HG03469 (cell line): ENCODE data around the gene L1CAM.

Experiments
- ATAC-seq: cut with Tn5 transposase; IDR thresholded peaks from one replicate; pipeline ENCODE4 v1.9.1; 2021; ENCODE audit warnings: mild to moderate bottlenecking, moderate library complexity, moderate number of reproducible peaks; ENCODE audit not compliant: unreplicated experiment

Gene L1CAM

DNA sequence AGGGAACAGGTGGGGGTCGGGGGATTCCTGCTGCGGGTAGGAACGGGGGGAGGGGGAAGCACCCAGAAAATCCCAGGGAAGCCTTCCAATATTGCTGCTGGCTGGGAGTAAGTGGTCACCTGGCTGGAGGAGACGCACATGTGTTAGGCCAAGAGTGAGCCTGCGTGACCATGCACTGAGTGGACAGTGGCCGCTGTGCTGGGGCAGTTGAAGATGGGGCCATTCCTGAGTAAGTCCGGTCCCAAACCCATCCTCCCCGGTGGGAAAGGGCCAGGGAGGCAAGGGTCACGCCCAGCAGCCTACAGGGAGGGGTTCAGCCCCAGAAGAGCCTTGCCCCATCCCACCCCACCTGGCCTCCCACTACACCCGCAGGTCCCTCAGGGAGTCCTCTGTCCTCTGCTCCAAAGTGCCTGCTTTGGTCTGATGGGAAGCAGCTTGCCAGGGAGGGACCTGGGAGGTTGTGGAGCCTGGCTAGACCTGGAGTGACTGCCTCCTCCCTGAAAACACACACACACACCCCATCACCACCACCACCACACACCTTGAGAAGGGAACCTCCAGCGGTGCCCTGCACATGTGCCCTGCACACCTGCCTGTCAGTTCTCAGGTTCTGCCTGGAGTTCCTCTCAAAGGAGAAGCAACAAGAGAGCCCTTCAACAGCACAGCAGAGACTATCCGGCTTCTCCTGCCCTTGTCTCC lies 6.1 kb downstream of the L1CAM start:
- no peak for ATAC-seq

GRCh38 chrX:153878969-153879653 lies 6.9 kb downstream of the L1CAM start:
- no peak for ATAC-seq

DNA sequence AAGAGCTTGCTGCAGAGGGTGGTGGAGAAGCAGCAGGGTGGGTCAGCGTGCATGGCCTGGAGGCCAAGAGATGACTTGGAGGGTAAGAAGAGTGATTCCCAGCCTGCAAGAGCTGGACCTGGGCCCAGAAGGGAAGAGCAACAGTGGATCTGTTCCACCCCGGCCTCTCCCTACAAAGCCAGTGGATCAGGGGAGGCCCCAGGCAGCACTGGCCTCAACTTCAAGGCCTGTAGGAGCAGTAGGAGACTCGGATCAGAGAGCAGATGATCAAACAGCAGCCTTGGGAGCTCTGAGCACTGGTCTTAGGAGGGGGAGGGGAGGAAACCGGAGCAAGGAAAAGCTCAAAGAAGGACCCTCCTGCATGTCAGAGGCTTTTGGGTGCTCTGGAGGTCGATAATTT lies 7.6 kb downstream of the L1CAM start:
- no peak for ATAC-seq

DNA sequence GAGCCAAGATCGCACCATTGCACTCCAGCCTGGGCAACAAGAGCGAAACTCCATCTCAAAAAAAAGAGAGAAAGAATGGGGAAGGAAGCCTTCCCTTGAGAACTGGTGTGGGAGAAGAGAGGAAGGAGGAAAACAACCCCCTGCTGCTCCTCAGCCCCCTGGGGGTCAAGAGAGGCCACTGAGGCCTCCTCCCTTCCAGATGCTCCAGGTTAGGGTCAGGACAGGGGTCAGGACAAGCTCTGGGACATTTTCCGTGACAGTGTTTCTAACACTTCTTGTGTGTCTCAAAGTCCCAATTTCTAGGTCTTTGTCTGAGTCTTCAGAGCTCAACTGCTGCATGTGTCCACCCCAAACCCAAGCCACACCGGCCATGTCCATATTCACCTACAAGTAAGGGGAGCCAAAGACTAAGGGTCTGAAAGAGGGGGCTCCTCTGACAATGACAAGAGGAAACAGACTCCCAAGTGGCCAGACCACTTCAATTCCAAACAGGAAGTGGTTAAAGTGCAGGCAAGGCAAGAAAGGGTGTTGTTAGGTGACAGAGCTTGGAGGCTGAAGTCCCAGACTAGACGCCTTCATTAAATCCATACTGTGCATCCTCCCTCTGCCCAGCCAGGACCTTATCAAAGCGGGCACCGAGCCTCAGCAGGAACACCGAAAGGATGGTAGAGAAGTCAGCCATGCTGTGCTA lies 8.3 kb downstream of the L1CAM start:
- no peak for ATAC-seq

DNA sequence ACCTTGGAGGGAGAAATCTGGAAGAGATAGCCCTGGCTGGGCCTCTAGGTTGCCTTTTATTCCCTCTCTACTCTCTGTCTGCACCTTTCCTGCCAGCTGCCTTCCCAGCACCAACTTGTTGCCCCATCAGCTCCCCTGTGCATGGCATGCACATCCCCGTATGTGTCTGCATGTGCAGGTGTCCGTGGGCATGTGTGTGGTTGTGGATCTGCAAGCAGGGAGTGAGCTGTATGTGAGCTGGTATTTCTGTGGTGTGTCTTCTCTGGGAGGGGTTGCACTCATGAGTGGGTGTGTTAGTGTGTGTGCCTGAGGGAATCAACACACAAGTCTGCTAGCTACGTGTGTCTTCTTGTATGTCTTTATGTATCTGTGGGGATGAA lies 9.9 kb downstream of the L1CAM start:
- no peak for ATAC-seq

GRCh38 chrX:153875391-153876111 lies 10.4 kb downstream of the L1CAM start:
- ATAC-seq, result no peak

GRCh38 chrX:153874366-153875125 lies 11.4 kb downstream of the L1CAM start:
- no peak for ATAC-seq

- no peak for ATAC-seq
Measured at GRCh38 chrX:153874085-153874365, 11.9 kb downstream of the L1CAM start.

DNA sequence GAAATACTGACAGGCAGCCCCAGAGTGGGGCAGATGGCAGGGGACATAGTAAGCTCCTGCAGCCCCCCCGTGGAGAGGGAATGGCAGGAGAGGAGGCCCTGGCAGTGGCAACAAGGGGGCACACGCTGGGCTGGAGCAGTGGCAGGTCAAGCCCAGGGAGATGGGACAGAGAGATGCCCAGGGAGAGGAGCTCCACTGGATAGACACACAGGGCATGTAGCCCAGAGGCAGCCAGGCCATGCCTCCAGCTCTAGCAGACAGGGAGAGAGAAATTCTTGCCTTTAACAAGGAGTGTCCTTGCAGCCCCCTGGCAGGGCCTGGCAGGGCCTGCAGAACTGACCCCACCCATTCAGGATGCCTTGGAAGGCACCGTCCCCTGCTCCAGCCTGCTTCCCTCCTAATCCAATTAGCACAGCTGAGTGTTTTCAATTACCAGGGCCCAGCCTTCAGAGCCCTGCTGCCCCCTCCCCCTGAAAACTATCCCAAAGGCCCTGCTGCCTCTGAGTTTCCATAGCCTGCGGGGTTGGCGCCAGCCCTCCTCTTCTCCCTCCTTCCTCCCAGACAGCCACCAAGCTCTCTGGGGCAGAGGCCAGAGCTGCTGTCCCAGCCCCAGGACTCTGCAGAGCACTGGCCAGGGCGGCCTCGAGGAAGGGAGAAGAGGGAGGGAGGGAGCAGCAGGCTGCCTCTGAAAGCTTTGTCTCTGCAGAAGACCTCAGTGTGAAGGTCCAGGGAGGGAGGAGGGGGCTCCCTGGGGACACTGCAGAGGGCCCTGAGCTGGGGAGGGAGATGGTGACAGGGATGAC lies 12.5 kb downstream of the L1CAM start:
- no peak for ATAC-seq

- no peak for ATAC-seq
Measured at GRCh38 chrX:153871946-153872878, 13.8 kb downstream of the L1CAM start.

- no peak for ATAC-seq
Measured at GRCh38 chrX:153871451-153871850, 14.5 kb downstream of the L1CAM start.

DNA sequence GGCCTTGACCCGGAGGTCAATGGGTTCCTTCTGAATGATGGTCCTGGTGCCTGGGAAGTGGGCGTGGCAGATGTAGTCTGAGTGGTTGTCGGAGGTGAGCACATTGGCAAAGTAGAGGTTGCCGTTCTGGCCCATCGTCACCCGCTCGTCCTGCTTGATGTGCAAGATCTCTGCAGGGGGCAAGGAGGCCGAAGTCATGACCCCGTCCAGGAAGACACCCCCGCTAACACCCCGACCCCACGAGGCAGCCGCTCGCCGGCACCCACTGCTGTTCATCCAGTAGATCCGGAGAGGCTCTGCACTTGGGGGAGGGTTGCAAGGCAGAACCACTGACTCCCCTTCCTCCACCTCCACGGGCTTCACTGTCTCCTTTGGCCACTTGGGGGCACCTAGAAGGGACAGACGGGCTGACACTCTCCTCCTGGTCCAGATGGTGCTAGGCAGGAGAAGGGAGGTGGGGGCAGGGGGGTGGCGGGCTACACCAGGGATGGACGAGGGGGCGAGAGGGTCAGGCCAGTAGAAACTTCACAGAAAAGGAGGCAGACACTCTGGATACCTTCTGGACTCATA lies 15.1 kb downstream of the L1CAM start:
- ATAC-seq, result no peak

DNA sequence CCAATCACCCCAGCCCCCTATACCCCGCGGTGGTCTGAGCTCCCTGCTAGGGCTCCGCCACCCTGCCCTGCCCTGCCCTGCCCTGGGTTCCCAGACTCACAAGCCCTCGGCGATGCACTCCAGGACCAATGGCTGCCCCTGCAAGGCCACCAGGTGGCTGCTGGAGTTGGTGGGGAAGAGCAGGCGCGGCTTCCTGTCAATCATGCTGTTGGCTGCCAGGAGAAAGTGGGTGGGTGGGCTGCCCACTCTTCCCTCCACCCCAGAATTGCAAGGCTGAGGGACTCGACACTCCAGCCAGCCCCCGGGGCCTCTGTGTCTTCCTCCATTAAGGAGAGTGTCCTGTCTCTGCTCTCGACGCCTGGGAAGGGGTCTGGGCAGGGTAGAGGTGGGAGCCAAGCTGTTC lies 15.7 kb downstream of the L1CAM start:
- no peak for ATAC-seq

- ATAC-seq, result no peak
Measured at GRCh38 chrX:153869473-153870287, 16.3 kb downstream of the L1CAM start.

- ATAC-seq, result no peak
Measured at GRCh38 chrX:153868576-153869472, 17.1 kb downstream of the L1CAM start.

GRCh38 chrX:153867671-153868070 lies 18.3 kb downstream of the L1CAM start:
- no peak for ATAC-seq

GRCh38 chrX:153867139-153867538 lies 18.8 kb downstream of the L1CAM start:
- ATAC-seq, result no peak
